GM18498 (cell line): ENCODE results near the gene ZNF580.

Source experiments
- ATAC-seq: cut with Tn5 transposase; IDR thresholded peaks from one replicate; pipeline ENCODE4 v1.9.1; 2021; ENCODE audit warnings: mild to moderate bottlenecking, moderate library complexity; ENCODE audit not compliant: unreplicated experiment

The ZNF580 gene

DNA sequence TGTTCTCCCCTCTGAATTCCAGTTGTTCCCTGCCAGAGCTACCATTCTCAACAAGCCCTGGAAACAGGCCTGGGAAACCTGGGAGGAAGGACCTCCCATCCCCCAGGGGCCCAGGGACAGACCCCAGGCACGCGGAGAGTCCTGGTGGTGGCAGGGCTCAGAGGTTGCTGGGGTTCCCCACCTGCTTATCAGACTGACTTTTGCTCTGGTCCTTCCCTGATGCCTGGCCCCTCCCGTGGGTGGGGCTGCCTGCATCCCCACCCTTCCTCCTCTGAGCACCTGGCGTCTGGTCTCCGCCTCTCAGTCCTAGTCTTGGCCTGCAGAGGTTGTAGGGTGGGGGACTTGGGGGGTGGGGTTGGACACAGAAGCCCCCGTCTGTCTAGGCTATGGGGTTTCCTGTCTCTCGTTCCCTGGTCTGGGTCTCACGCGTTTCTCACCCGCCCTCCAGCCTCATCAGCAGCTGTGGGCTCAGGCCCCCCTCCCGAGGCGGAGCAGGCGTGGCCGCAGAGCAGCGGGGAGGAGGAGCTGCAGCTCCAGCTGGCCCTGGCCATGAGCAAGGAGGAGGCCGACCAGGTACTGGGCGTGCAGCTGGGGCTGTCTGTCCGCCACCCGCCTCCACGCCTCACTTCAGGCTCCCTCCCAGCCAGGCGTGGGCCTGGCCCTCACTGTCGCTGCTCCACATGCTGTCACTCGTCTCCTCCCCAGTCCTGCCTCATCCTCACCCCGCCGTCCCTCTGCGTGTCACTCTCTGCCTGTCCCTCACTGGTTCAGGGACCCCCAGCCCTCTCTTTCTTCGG is 47.8 kb downstream of the ZNF580 start:
- no peak for ATAC-seq

DNA sequence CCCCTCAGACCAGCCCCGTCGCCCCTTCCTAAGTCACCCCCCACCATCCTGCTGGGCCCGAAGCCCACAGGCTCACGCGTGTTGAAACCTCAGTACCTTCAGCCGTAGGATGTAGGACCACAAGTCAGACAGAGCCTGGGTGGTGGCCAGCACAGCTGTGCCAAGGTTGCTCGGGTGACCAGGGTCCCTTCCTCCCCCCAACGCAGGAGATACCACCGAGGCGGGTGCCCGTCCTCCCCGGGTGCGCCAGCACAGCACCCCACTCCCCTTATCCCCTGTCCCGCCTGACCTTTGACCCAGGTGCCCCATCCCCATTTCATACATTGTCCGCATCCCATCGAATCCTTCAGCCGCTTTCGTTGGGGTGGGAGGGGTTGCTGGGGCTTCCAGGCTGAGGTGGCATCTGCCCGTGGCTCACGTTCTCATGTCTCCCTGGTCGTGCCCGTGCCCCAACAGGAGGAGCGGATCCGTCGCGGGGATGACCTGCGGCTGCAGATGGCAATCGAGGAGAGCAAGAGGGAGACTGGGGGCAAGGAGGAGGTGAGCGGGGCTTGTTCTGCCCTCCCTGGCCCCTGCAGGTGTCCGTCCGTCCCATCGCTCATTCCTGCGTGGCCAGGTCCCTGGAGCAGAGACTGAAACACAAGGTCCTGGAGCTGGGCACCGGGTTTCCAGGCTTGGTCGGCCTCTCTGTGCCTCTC is 48.8 kb downstream of the ZNF580 start:
- no peak for ATAC-seq

GRCh38 chr19:55690109-55690768 is 49.4 kb downstream of the ZNF580 start:
- no peak for ATAC-seq

DNA sequence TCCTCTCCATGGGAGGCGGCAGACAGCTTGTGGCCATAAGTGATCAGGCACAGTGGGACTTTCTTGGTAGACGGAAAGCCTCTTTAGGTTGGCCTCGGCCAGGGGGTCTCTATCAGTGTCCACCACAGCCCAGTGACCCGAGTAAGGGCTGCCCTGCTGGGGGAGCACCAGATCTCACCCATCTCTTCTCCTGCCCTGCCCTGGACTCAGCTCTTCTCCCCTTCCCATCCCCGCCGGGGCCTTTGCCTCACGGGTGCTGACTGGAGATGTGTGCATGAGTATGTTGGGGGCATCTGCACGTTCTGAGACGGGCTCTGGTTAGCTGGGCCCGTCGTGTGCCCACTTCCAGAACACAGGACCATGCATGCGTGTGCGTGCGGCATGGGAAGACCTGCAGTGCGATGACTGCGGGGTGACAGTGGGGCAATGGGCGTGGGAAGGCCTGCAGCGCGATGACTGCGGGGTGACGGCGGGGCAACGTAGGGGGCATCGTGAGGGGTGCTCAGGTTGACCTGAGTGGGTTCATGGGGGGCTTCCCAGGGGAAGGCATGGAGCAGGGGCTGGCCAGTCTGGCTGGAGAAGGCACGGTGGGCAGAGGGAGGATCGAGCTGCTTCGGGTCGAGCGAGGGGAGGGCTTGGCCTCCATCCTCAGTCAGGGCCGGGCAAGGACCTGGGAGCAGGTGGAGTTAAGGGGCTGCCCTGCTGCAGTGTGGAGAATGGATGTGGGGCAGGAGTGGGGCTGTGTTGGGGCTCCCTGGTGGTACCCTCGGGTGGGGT is 50.2 kb downstream of the ZNF580 start:
- no peak for ATAC-seq

GRCh38 chr19:55691561-55692481 is 51.0 kb downstream of the ZNF580 start:
- no peak for ATAC-seq

GRCh38 chr19:55692681-55693081 is 51.9 kb downstream of the ZNF580 start:
- ATAC-seq: no peak
